Subcutaneous adipose tissue (tissue), 4 donors: ENCODE data around the gene TRIOBP. TPM values are rescaled to one million over a fixed set of nuclear protein-coding genes. Genes with fewer than 3 reads are reported as not detected.

Source experiments
- CTCF ChIP-seq: fragments of 450-650 bp; IDR thresholded peaks from one replicate; pipeline ENCODE4 v1.5.1; 2016; ENCODE audit warnings: low read depth, mild to moderate bottlenecking, control low read depth, antibody characterized with exemption, moderate library complexity
- total RNA-seq, 4 donors: library from RNA; depleted of rRNA; stranded (reverse); fragments of >200 nt; gene quantifications; one replicate each; pipeline ENCODE4 v1.1.0, GENCODE V29; 2016

The TRIOBP gene
- total RNA-seq, 4 donors from 2014 or later: 46.6 to 160 (median 77.6) TPM

DNA sequence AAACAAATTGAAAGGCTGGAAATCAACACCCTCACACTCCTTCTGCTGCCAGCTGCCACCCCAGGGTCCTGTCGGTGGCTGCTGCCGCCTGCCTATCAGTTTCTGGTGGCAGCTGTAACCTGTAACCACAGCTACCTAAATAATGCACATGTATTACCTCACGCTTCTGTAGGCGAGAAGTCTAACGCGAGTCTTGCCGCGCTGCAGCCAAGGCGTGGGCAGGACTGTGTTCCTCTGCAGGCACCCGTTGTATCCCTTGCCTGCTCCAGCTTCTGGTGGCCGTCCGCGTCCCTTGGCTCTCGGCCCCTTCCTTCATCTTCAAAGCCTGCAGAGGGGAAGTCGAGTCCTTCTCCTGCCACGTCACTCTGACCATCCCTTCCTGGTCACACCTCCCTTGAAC, 66.8 kb downstream of the TRIOBP start:
- no peak for TF ChIP-seq CTCF

DNA sequence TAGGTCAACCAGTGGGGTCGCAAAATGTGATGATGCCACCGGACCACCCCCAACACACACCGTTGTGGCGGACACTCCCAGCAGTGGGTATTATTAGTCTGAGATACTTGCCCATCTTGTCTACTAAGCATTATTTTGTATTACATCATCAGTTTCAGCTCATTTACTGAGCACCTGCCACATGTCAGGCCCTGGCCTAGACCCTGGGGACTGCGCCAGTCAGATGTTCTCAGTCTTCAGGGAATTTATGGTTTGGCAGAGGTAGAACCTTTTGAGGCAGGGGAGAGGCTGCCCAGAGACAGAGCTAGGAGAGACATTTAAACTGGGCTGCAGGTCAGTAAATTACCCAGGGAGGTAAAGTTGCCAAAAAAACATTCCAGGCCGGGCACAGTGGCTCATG, 67.8 kb downstream of the TRIOBP start:
- TF ChIP-seq CTCF: no peak

- no peak for TF ChIP-seq CTCF
Measured at GRCh38 chr22:37765498-37765897, 68.7 kb downstream of the TRIOBP start.

DNA sequence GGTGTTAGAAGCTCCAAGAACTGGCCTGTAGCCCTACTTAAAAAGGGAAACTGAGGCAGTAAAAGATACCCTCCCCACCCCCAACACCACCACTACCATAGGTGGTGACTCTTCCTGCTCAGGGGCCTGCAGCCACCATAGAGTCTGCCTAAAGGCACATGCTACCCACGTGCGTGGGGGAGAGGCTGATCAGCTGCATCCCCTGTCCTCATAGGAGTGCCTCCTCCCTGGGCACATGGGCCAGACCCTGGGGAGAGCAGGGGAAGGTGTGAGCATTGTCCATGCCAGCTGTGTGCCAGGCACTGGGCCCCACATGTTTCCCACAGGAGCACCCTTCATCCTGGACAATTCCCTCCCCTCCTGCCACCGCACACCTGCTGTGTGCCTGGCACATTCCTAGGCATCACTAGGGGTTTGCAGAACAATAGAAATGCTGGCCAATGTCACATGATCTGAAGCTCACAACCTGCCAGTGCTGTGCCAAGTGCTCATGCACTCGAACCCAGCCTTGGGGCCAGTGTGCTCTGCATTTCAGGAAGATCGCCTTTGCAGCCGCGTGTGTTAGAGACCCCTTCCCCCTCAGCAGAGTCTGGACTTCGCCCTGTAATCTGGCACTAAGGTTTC, 69.2 kb downstream of the TRIOBP start:
- no peak for TF ChIP-seq CTCF

DNA sequence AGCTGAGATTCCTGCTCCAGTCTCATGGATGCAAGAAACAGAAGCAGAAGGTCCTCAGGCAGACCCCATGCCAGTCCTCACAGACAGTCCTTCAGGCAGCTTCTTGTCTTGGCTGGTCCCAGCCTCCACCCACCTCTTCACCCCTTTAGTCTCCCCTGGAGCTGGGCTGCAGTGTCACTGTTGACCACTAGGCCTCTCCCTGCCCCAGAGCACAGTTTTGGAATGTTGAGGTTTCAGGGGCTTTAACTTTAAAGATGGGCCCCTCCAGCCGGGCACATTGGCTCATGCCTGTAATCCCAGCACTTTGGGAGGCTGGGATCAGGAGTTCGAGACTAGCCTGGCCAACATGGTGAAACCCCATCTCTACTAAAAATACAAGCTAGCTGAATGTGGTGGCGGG, 71.4 kb downstream of the TRIOBP start:
- no peak for TF ChIP-seq CTCF

GRCh38 chr22:37769056-37769455, 72.2 kb downstream of the TRIOBP start:
- TF ChIP-seq CTCF: no peak

DNA sequence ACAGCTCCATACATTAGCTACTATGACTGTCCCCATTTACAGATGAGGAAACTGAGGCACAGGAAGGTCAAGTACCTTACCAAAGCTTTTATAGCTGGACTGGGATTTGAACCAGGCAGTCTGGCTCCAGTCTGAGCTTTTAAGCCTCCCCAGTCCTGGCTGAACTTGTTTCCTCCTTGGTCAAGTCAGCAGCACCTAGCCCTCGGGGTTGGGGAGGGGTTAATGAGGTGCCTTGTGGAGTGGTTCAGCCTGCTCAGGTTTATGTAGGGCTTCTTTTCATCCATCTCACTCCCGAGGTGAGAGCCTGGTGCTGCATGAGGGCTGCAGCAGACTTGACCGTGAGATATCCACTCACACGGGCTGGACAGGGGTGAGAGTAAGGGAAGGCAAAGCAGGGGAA, 74.2 kb downstream of the TRIOBP start:
- no peak for TF ChIP-seq CTCF
